Esophagus muscularis mucosa (tissue), 4 donors: Measurements from ENCODE around the gene LRRC14B. TPM values are rescaled to one million over a fixed set of nuclear protein-coding genes. Genes with fewer than 3 reads are reported as not detected.
A peak's percentile ranks its signal among the peaks of the same experiment; 100 is the strongest.

ENCODE experiments used
- DNase-seq: peaks from one replicate; pipeline ENCODE4 v3.0.0-alpha.2; 2017; ENCODE audit errors: extremely low spot score
- H3K27ac ChIP-seq, 4 donors: fragments of 200-600 bp; sonication (generic); replicated peaks in 1 of 4; 1 replicate in 3 of 4; 2 replicates in 1 of 4; pipeline ENCODE4 v1.5.1; 2016 to 2019; ENCODE audit warnings: mild to moderate bottlenecking in 1 of 4
- H3K27me3 ChIP-seq, 4 donors: fragments of 200-600 bp; sonication (generic); one replicate each; pipeline versions ENCODE4 v1.5.1 to v1.6.0; 2016 to 2019
- H3K36me3 ChIP-seq, 4 donors: fragments of 200-600 bp; sonication (generic); one replicate each; pipeline ENCODE4 v1.5.1; 2016 to 2019
- H3K4me1 ChIP-seq, 4 donors: fragments of 200-600 bp; sonication (generic); one replicate each; pipeline ENCODE4 v1.5.1; 2016 to 2019
- H3K4me3 ChIP-seq, 4 donors: fragments of 200-600 bp; sonication (generic); 1 replicate in 2 of 4; 2 replicates in 2 of 4; pipeline ENCODE4 v1.5.1; 2016 to 2019; ENCODE audit warnings: mild to moderate bottlenecking in 4 of 4, moderate library complexity in 1 of 4
- H3K9me3 ChIP-seq, 4 donors: fragments of 200-600 bp; sonication (generic); 1 replicate in 3 of 4; 2 replicates in 1 of 4; pipeline ENCODE4 v1.5.1; 2016 to 2019
- EP300 ChIP-seq: sonication (generic); formaldehyde crosslinking; IDR thresholded peaks from one replicate; pipeline ENCODE4 v1.6.1; 2017; ENCODE audit warnings: antibody characterized with exemption
- POLR2A ChIP-seq: fragments of 450-650 bp; IDR thresholded peaks from one replicate; pipeline ENCODE4 v1.6.1; 2017; ENCODE audit warnings: antibody characterized with exemption, moderate library complexity, mild to moderate bottlenecking, low read depth
- POLR2AphosphoS5 ChIP-seq, 2 donors: sonication (generic); formaldehyde crosslinking; IDR thresholded peaks; one replicate each; pipeline ENCODE4 v1.6.1; 2017; ENCODE audit warnings: antibody characterized with exemption in 2 of 2
- WGBS: methylation state at CpG from one replicate; pipeline ENCODE4 v1.1.5; 2018; 5-methylcytosine and 5-hydroxymethylcytosine counted together
- intact Hi-C: fragments of 100-400 bp; cut with DNase I; formaldehyde crosslinking; loops from one replicate; pipeline ENCODE4 v1.15.1; 2023
- total RNA-seq, 4 donors: library from RNA; depleted of rRNA; stranded (reverse); fragments of >200 nt; gene quantifications; one replicate each; pipeline versions ENCODE4 v1.1.0 to v1.2.1, GENCODE V29; 2016
- TF ChIP-seq, protein P1 (sequence below), 3 experiments: fragments of 200-600 bp in 2 of 3; fragments of 450-650 bp in 1 of 3; sonication (generic) in 2 of 3; IDR thresholded peaks; one replicate each; pipeline ENCODE4 v1.5.1; 2017 to 2019; ENCODE audit warnings: antibody characterized with exemption in 3 of 3, mild to moderate bottlenecking in 2 of 3, moderate library complexity in 1 of 3

The LRRC14B gene
- total RNA-seq, 4 donors from 2014 or later, result not detected

- intact Hi-C loops, result no loop called here
- Histone ChIP-seq H3K4me3 (no peak overlapping the region), H3K4me1 (peaks cover 4 to 15% (median 6%) of the 10 kb centered on the region in 4 donors), H3K27ac (no peak overlapping the region), H3K27me3 (peaks cover 0 to 15% (median 0%) of the 10 kb centered on the region in 4 donors), H3K36me3 (no peaks in the 10 kb centered on the region), H3K9me3 (no peaks in the 10 kb centered on the region)
- 76% methylated on average over 32 of the region's 32 CpGs for WGBS
- TF ChIP-seq POLR2AphosphoS5 (IDR thresholded peaks at IDR 0.05) (peak; percentile 19 to 52), EP300 (no peak), POLR2A (no peak)
- TF ChIP-seq, protein P1, sequence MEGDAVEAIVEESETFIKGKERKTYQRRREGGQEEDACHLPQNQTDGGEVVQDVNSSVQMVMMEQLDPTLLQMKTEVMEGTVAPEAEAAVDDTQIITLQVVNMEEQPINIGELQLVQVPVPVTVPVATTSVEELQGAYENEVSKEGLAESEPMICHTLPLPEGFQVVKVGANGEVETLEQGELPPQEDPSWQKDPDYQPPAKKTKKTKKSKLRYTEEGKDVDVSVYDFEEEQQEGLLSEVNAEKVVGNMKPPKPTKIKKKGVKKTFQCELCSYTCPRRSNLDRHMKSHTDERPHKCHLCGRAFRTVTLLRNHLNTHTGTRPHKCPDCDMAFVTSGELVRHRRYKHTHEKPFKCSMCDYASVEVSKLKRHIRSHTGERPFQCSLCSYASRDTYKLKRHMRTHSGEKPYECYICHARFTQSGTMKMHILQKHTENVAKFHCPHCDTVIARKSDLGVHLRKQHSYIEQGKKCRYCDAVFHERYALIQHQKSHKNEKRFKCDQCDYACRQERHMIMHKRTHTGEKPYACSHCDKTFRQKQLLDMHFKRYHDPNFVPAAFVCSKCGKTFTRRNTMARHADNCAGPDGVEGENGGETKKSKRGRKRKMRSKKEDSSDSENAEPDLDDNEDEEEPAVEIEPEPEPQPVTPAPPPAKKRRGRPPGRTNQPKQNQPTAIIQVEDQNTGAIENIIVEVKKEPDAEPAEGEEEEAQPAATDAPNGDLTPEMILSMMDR (IDR thresholded peaks at IDR 0.05), result no peak
- no peak for DNase-seq
These were observed 22.1 kb upstream of the LRRC14B start for GRCh38 chr5:169071-169727.

DNA sequence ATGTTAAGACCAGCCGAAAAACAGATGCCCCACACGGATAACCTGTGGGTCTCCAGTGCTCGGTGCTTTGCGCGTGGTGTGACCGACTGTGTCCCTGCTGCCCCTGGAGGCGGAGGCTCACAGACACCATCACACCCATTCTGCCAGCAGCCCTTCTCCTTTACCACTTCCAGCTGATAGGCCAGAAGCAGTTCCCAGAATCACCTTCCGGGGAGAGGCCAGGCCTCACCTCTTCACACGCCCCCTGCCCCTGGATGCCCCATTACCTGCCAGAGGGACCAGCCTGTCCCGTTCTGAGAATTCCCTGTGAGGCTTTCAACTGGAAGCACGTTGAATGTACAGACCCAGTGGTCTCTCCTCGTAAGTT lies 21.6 kb upstream of the LRRC14B start:
- Histone ChIP-seq H3K9me3 (no peaks in the 10 kb centered on the region), H3K4me1 (peaks cover 4 to 15% (median 6%) of the 10 kb centered on the region in 4 donors), H3K27ac (peak overlapping the region in 1 of 4 donors; percentile 15), H3K4me3 (no peak overlapping the region), H3K36me3 (no peaks in the 10 kb centered on the region), H3K27me3 (peaks cover 0 to 17% (median 0%) of the 10 kb centered on the region in 4 donors)
- intact Hi-C loops, result no loop called here
- TF ChIP-seq, protein P1 (IDR thresholded peaks at IDR 0.05), result no peak
- TF ChIP-seq EP300, result no peak
- WGBS, result 90% methylated on average over 10 of the region's 12 CpGs
- no peak for DNase-seq

DNA sequence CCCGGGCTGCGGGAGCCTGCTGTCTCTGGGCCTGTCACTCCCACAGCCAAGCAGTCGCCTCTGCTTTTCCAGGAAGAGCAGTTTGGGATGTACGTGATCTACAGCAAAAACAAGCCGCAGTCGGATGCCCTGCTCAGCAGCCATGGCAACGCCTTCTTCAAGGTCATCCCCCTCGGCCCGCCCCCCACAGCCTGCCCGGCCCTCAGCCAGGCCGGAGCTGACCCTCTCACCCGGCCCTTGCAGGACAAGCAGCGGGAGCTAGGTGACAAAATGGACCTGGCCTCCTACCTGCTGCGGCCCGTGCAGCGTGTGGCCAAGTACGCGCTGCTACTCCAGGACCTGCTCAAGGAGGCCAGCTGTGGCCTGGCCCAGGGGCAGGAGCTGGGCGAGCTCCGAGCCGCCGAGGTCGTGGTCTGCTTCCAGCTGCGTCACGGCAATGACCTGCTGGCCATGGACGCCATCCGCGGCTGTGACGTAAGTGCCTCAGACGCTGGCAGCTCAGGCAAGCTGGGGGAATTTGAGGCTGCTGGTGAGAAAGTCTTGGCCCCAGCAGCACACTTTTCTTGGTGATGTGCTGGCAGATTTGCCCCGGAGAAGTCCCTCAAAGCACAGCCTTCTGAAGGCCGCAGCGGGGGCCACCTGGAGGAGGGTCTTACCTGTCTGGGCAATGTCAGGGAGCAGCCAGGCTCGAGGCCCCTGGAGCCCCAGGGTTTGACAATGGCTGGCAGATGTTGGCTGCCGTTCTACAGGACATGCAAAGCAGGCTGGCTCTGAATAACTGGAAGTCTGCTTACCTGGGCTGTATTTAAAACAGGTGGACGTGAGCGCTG lies 20.1 kb upstream of the LRRC14B start:
- Histone ChIP-seq H3K4me1 (peaks cover 4 to 15% (median 6%) of the 10 kb centered on the region in 4 donors), H3K36me3 (no peaks in the 10 kb centered on the region), H3K9me3 (no peaks in the 10 kb centered on the region), H3K27ac (no peak overlapping the region), H3K27me3 (peaks cover 0 to 17% (median 0%) of the 10 kb centered on the region in 4 donors), H3K4me3 (no peak overlapping the region)
- 91% methylated on average over 23 of the region's 37 CpGs for WGBS
- DNase-seq, result no peak
- intact Hi-C loops, result no loop called here
- TF ChIP-seq POLR2A, result no peak
- TF ChIP-seq EP300, result no peak

DNA sequence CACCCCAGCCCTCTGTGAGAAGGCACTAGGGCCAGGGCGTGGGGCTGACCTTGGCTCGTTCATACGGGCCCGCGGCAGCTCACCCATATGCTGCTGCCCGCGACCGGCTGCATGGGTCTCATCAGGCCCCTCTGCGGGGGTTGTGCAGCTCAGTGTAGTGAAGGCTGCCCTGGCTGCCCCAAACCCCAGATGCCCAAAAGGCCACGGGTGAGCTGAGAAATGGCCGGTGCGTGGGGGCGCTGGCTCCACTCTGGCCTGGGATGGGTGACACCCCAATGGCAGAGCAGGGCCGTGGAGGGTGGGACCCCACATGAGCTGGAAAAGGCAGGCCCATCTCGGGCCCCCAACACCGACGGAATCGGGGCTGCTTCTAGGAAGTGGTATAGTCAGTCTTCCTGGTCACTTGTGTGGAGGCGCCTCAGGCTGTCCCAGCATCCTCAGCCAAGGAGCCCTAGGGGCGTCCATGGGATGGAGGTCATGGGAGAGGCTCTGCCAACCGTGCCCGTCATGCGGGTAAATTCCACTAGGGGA lies 19.4 kb upstream of the LRRC14B start:
- Histone ChIP-seq H3K4me3 (no peak overlapping the region), H3K9me3 (no peaks in the 10 kb centered on the region), H3K27me3 (peaks cover 0 to 17% (median 0%) of the 10 kb centered on the region in 4 donors), H3K4me1 (peaks cover 4 to 15% (median 6%) of the 10 kb centered on the region in 4 donors), H3K27ac (no peak overlapping the region), H3K36me3 (no peaks in the 10 kb centered on the region)
- WGBS, result no CpG with 5 or more reads among the region's 23 CpGs
- DNase-seq, result no peak
- TF ChIP-seq POLR2A (no peak), POLR2AphosphoS5 (IDR thresholded peaks at IDR 0.05) (no peak), EP300 (no peak)
- TF ChIP-seq, protein P1 (IDR thresholded peaks at IDR 0.05), result no peak
- intact Hi-C loops, result no loop called here

DNA sequence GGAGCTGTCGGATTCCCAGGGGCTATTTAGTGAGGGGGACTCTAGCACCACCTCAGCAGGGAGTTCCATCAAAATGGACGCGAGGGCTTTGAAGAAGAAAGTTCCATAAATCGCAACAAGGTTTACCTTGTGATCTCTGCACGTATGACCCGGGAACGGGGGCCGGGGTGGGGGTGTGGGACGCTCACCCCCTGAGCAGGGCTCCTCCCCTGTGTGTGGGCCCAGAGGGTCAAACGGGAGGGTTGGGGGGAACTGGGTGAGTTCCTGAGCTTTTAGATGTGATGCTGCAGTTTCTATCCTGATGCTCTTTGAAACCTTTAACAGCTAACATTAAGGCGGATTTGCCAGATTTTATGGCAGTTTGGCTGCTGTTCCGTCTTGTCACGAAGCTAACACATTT lies 18.9 kb upstream of the LRRC14B start:
- H3K9me3 ChIP-seq, result no peaks in the 10 kb centered on the region
- TF ChIP-seq, protein P1 (IDR thresholded peaks at IDR 0.05), result no peak
- no peak for TF ChIP-seq EP300
- no peak for TF ChIP-seq POLR2A
- TF ChIP-seq POLR2AphosphoS5 (IDR thresholded peaks at IDR 0.05), result no peak
- H3K4me3 ChIP-seq, result no peak overlapping the region
- no peaks in the 10 kb centered on the region for H3K36me3 ChIP-seq
- intact Hi-C loops, result no loop called here
- 95% methylated on average over 13 of the region's 13 CpGs for WGBS
- H3K4me1 ChIP-seq, result peaks cover 4 to 15% (median 6%) of the 10 kb centered on the region in 4 donors
- H3K27me3 ChIP-seq, result peaks cover 0 to 17% (median 0%) of the 10 kb centered on the region in 4 donors
- H3K27ac ChIP-seq, result no peak overlapping the region
- DNase-seq, result no peak
